Activated naive CD8-positive, alpha-beta T cell treated with anti-CD3 and anti-CD28 coated beads, Interleukin-2, amount 10 ng/mL, durations not matched to agents 7 days and 5 days (primary cell): ENCODE results near the gene TFEB. TPM values are rescaled to one million over a fixed set of nuclear protein-coding genes. Genes with fewer than 3 reads are reported as not detected.

Experiments
- ATAC-seq: fragments of 150-1000 bp; cut with Tn5 transposase; one replicate; pipeline ENCODE4 v1.10.0; 2021; ENCODE audit warnings: low read depth, moderate library complexity
- POLR2A ChIA-PET: fragments of 350-600 bp; sonication (Branson Sonifier 250); formaldehyde crosslinking; loops from one replicate; lab custom pipeline; 2021; ENCODE audit warnings: antibody characterized with exemption; lab: Charles Lee
- DNase-seq: peaks from one replicate; pipeline ENCODE4 v3.0.0; 2021
- H3K27ac Mint-ChIP-seq: one replicate; pipeline ENCODE4 v1.8.0; 2022; ENCODE audit warnings: mild to moderate bottlenecking, mixed read lengths
- H3K27me3 Mint-ChIP-seq: one replicate; pipeline ENCODE4 v1.8.0; 2022; ENCODE audit warnings: mild to moderate bottlenecking, moderate library complexity, mixed read lengths
- H3K36me3 Mint-ChIP-seq: one replicate; pipeline ENCODE4 v1.8.0; 2021; ENCODE audit warnings: mild to moderate bottlenecking, mixed read lengths
- H3K4me1 Mint-ChIP-seq: one replicate; pipeline ENCODE4 v1.8.0; 2021; ENCODE audit warnings: mixed read lengths
- H3K4me3 Mint-ChIP-seq: one replicate; pipeline ENCODE4 v1.8.0; 2022; ENCODE audit warnings: mild to moderate bottlenecking, moderate library complexity, mixed read lengths
- H3K9me3 Mint-ChIP-seq: one replicate; pipeline ENCODE4 v1.8.0; 2021; ENCODE audit warnings: mixed read lengths
- total RNA-seq, 2 experiments: library from RNA; stranded (reverse); gene quantifications; one replicate each; pipeline ENCODE4 v1.2.3, GENCODE V29; 2021

The TFEB gene
- total RNA-seq, 2 experiments from 2014 or later, result 17.6 TPM

DNA sequence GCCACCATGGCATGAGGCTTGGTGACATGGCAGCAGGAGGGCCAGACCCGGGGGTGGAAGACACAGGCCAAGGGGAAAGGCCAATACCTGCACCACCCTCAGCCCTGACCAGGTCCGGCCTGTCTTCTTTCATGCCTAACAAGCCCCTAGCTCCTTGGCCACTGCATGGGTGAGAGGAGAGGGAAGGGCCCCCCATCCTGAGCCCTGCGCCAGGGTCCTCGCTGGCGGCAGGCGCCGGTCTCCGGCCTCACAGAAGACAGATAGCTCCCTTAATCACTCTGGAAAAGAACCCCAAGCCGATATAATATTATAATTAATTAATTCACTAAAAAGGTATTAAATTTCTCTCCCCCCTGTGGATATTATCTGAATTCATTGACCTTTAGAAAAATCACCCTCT is 55.7 kb downstream of the TFEB start:
- no peaks in the 10 kb centered on the region for H3K36me3 Mint-ChIP-seq
- no peaks in the 10 kb centered on the region for H3K9me3 Mint-ChIP-seq
- POLR2A ChIA-PET, result no interaction called here
- H3K4me3 Mint-ChIP-seq, result no peak overlapping the region
- ATAC-seq, result no peak
- H3K4me1 Mint-ChIP-seq, result peaks cover 9% of the 10 kb centered on the region
- peaks cover 5% of the 10 kb centered on the region for H3K27me3 Mint-ChIP-seq
- no peak for DNase-seq
- H3K27ac Mint-ChIP-seq, result no peak overlapping the region

DNA sequence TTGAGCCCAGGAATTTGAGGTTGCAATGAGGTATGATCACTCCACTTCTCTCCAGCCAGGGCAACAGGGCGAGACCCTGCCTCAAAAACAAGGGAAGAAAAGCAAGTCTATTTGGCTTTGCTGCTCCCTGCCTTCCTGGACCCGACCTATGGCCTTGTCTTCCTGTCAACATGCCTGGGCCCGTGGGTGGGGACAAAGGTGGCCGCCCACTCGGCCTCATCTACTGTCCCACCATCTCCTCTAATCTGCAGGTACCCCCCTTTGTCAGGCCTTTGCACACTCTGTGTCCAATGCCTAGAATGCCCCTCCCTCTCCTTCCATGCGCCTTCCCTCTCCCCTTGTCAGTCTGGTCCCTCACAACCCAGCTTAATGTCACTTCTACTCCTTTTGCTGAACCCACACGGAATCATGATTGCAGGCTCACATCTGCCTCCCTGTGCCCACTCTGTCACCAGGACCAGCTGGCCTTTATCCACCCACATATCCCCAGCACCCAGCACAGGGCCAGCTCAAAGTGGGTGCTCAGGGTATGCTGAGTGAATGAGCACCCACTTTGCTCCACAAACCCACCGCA is 56.8 kb downstream of the TFEB start:
- ATAC-seq, result no peak
- Mint-ChIP-seq H3K4me1 (peaks cover 7% of the 10 kb centered on the region), H3K27ac (no peak overlapping the region), H3K9me3 (no peaks in the 10 kb centered on the region), H3K4me3 (no peak overlapping the region), H3K27me3 (peaks cover 5% of the 10 kb centered on the region), H3K36me3 (no peaks in the 10 kb centered on the region)
- POLR2A ChIA-PET, result no interaction called here
- DNase-seq, result no peak

DNA sequence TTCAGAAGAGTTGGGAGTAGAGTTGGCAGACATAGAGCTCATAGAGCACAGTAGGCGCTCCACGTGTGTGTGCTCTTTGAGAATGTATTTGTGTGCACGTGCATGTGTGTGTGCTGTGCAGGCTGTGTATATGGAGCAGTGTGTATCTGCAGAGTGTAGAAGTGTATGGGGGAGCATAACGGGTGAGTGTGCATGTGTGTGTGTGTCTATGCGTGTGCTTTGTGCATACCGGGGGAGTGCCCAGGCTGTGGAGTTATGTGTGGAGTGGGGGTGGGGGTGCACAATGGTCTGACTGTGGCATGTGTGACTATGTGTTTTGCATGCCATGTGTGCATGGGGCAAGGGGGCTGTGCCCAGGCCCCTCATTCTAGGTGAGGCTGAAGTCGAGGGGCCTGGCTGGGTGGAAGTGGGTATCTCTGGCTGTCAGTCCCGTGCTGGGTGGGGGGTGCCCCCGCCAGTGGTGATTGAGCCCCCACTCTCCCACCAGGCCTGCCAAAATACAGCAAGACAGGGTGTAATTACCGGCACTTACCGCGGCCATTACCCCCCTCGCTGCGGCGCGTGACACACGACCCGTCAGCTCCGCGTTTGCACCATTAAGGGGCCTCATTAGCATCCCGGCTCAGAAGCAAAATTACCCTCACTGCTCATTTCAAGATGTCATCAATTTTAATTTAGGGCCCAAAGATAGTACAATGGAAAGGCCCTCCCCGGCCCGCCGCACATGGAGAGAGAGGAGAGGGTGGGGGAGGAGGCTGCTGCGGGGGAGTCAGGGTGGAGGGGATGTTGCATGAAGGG is 58.1 kb downstream of the TFEB start:
- Mint-ChIP-seq H3K4me1 (peaks cover 5% of the 10 kb centered on the region), H3K27me3 (peaks cover 5% of the 10 kb centered on the region), H3K4me3 (no peak overlapping the region), H3K36me3 (no peaks in the 10 kb centered on the region), H3K27ac (no peak overlapping the region), H3K9me3 (no peaks in the 10 kb centered on the region)
- ATAC-seq, result no peak
- POLR2A ChIA-PET, result interaction anchor here (0.6 kb wide), 1 partner anchor 273 kb away, joined by 5 read pairs; no protein-coding TSS in a partner anchor
- DNase-seq, result no peak

DNA sequence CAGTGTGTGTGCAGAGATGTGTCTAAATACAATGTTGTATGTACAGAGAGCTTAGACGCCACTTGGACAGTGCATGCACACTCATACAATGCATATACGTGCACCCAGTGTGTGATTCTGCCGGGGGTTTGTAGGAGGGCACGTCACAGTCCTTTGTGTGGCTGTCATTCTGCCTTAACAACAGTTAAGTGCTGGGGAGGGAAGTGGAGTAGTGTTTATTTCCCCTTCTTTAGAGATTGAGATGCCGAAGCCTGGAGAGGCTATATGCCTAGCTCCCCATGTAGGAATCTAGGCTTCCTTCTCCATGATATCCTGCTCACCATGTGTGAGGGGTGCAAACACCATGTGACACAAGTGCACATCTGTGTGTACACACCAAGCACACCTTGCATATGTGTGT is 59.0 kb downstream of the TFEB start:
- POLR2A ChIA-PET, result interaction anchor here (0.6 kb wide), 1 partner anchor 274 kb away, joined by 5 read pairs; no protein-coding TSS in a partner anchor
- Mint-ChIP-seq H3K27ac (no peak overlapping the region), H3K4me3 (no peak overlapping the region), H3K27me3 (peaks cover 5% of the 10 kb centered on the region), H3K36me3 (no peaks in the 10 kb centered on the region), H3K4me1 (peaks cover 1% of the 10 kb centered on the region), H3K9me3 (no peaks in the 10 kb centered on the region)
- no peak for ATAC-seq
- no peak for DNase-seq

DNA sequence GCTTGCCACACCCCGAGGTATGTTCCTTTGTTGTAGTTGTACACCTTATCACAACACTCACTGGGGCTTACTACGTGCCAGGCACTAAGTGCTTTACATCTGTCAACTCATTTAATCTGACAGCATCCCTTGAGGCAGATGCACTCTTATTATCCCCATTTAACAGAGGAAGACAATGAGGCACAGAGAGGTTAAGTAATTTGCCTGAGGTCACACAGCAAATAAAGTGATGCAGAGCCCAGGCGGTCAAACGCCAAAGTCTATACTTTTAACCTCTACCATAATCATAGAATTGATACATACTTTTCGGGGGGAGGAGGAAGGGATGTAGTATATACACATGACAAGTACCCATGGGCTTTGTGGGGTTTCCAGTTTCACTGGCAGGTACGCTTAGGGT is 59.4 kb downstream of the TFEB start:
- H3K9me3 Mint-ChIP-seq, result no peaks in the 10 kb centered on the region
- DNase-seq, result no peak

DNA sequence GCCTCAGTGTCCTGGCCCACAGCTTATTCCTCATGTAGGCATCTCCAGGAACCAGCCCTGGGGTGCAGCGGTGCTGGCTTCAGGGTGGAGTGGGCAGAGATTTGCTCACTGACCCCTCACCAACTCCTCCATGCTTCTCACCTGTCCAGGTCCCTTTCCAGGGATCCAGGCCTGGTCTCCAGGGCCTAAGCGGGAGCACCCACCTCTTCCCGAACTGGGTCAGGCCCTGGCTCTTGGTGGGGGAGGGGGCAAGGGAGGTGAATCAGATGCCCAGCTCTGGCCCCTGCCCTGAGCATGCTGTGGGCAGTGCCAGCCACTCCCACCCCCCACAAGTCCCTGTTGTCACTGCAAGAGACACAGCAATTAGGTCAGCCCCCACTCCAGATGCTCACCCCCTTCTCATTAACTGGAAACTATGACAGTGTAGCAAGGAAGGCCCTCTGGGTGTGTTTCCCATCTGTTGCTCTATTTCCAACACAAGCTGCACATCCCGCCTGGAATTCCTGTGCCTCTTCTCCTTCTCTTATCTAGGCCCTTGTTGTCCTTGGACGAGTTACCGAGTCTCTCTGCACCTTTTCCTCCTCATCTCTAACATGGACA is 60.1 kb downstream of the TFEB start:
- no peak overlapping the region for H3K4me3 Mint-ChIP-seq
- ATAC-seq (no peak), DNase-seq (no peak)
- POLR2A ChIA-PET, result no interaction called here
- H3K27ac Mint-ChIP-seq, result no peak overlapping the region
- peaks cover 7% of the 10 kb centered on the region for H3K27me3 Mint-ChIP-seq
- no peaks in the 10 kb centered on the region for H3K9me3 Mint-ChIP-seq
- no peaks in the 10 kb centered on the region for H3K36me3 Mint-ChIP-seq
- peaks cover 1% of the 10 kb centered on the region for H3K4me1 Mint-ChIP-seq

More for the DNA sequence above, 59.4 kb downstream of the TFEB start:
- no peak for ATAC-seq
- peaks cover 1% of the 10 kb centered on the region for H3K4me1 Mint-ChIP-seq
- no peak overlapping the region for H3K27ac Mint-ChIP-seq
- POLR2A ChIA-PET, result no interaction called here
- H3K4me3 Mint-ChIP-seq, result no peak overlapping the region
- no peaks in the 10 kb centered on the region for H3K36me3 Mint-ChIP-seq
- H3K27me3 Mint-ChIP-seq, result peaks cover 7% of the 10 kb centered on the region

DNA sequence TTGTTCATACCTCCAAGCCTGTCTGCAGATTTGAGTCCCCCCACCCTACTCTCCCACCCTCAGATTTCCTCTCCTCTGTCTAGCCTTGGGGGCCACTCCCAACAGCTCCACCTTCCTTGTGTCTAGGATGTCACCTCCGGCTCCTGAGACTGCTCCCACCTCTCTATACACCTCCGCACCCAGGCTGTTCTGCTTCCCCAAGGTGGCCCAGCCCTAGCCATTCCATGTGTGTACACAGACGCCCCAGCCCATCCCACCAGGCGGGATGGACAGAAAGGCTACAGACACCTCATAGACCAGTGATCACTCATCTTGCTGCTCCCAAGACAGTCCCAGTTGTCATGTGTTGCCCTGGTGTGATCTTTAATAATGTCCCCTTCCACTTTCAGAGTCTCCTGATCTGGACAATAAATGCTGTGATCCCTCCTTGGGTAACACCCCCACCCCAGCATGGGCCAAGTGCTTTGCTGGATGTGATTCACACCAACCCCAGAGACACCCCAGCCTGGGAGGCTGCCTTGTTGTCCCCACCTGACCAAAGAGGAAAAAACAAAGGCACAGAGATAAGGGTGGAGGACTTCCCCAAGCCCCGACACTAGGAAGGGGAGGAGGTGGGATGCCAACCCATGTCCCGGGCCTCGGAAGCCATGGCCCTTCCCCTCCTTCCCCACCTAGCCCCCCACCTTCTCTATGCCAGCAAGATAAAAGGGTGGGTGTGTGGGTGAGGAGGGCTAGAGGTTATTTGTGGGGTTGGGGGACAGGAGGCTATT is 61.0 kb downstream of the TFEB start:
- Mint-ChIP-seq H3K4me3 (no peak overlapping the region), H3K36me3 (no peaks in the 10 kb centered on the region), H3K9me3 (no peaks in the 10 kb centered on the region), H3K27ac (no peak overlapping the region), H3K27me3 (peaks cover 11% of the 10 kb centered on the region), H3K4me1 (no peaks in the 10 kb centered on the region)
- POLR2A ChIA-PET, result no interaction called here
- no peak for ATAC-seq
- DNase-seq, result no peak

DNA sequence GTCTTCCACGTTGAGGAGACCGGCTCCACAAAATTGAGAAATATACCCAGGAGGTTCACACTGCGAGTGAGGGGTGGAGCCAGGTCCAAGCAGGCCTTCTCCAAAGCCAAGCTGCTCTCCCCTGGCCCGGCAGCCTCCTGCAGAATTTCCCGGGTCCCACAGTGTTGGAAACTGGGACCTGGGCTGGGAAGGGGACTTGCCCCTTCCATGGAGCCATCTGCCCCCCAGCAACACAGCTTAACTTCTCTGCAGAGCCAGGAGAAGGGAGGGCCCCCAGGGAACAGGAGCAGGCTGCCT is 61.8 kb downstream of the TFEB start:
- Mint-ChIP-seq H3K4me3 (no peak overlapping the region), H3K9me3 (no peaks in the 10 kb centered on the region), H3K4me1 (no peaks in the 10 kb centered on the region), H3K36me3 (no peaks in the 10 kb centered on the region), H3K27ac (no peak overlapping the region), H3K27me3 (peaks cover 17% of the 10 kb centered on the region)
- POLR2A ChIA-PET, result no interaction called here
- ATAC-seq, result no peak
- DNase-seq, result no peak

DNA sequence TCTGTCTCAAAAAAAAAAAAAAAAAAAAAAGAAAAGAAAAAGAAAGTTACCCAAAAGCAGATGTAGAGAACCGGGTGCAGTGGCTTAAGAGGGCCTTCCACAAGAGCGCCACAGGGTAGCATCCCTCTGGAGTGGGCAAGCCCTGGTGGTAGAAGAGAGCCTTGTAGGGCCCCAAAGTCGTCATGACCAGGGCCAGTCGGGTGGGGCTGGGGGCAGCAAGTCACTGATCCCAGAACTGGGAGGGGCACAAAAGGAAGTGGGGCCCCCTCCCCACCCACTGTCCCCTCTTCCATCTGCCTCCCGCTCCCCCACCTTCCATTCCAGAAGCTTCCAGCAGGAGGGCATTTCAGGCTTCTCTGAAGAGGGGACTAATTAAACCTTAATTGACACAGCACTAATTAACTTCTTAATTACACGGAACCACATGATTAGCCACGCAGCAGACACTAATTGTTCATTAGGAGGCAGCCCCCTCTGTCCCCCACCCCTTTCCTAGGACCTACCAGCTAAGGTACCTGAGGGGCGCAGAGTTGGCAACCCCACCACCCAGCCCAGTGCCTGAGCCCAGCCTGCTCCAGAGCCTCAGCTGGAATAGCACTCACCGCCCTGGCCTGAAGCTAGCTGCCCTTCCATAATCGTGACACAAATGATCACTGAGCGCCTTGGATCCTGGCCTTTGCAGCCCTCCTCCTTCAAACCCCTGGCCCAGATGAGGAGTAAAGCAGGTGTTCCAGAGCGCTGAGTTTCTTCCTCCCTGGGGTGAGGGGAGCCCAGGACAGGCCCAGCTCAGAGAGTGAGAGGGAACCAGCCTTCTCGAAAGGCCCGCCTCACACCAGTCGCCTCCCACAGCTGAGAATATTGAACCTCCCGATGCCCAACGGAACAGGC is 62.3 kb downstream of the TFEB start:
- no peaks in the 10 kb centered on the region for H3K4me1 Mint-ChIP-seq
- peaks cover 19% of the 10 kb centered on the region for H3K27me3 Mint-ChIP-seq
- H3K4me3 Mint-ChIP-seq, result no peak overlapping the region
- no peaks in the 10 kb centered on the region for H3K36me3 Mint-ChIP-seq
- POLR2A ChIA-PET, result no interaction called here
- H3K27ac Mint-ChIP-seq, result no peak overlapping the region
- no peaks in the 10 kb centered on the region for H3K9me3 Mint-ChIP-seq
- ATAC-seq (no peak), DNase-seq (no peak)

DNA sequence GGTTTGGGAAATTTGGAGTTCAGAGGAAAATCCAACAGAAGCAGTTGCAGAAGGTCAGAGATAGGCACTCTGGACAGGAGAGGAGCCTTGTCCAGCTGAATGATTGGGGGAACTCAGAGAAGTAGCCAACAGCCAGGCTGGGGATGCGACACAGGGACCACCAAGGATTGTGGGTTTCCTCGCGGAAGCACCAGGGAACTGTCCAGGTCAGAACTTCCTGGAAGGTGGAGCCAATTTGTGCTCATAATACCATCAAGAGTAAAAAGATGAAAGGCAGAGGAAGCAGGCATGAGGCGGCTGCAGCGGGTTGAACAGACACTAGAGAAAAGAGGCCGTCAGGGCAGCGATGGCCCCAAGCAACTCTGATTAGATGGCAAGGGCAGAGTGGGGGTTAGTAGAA is 63.4 kb downstream of the TFEB start:
- peaks cover 22% of the 10 kb centered on the region for H3K27me3 Mint-ChIP-seq
- H3K36me3 Mint-ChIP-seq, result no peaks in the 10 kb centered on the region
- no peaks in the 10 kb centered on the region for H3K9me3 Mint-ChIP-seq
- ATAC-seq, result no peak
- no peaks in the 10 kb centered on the region for H3K4me1 Mint-ChIP-seq
- H3K4me3 Mint-ChIP-seq, result no peak overlapping the region
- no peak for DNase-seq
- POLR2A ChIA-PET, result no interaction called here
- H3K27ac Mint-ChIP-seq, result no peak overlapping the region

DNA sequence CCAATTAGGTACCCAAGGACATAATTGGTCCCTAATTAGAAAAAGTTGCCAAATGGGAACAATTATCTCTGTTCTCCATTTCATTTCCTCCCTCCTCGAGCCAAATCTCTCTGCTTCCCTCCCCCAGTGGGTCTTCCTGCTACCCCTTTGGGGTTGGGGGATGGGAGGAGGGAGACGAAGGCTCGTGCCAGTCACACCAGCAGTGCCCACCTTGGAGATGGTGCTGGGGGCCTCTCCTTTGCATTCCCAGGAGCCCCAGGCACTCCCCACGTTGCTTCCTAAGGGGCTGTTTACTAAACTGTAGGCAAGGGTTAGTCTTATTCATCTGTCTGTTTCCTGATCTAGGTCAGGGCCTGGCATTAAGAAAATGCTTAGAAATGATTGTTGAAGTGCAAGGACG is 64.0 kb downstream of the TFEB start:
- Mint-ChIP-seq H3K4me1 (no peaks in the 10 kb centered on the region), H3K36me3 (no peaks in the 10 kb centered on the region), H3K27me3 (peaks cover 21% of the 10 kb centered on the region), H3K27ac (no peak overlapping the region), H3K9me3 (no peaks in the 10 kb centered on the region), H3K4me3 (no peak overlapping the region)
- DNase-seq, result no peak
- POLR2A ChIA-PET, result no interaction called here
- ATAC-seq, result no peak

DNA sequence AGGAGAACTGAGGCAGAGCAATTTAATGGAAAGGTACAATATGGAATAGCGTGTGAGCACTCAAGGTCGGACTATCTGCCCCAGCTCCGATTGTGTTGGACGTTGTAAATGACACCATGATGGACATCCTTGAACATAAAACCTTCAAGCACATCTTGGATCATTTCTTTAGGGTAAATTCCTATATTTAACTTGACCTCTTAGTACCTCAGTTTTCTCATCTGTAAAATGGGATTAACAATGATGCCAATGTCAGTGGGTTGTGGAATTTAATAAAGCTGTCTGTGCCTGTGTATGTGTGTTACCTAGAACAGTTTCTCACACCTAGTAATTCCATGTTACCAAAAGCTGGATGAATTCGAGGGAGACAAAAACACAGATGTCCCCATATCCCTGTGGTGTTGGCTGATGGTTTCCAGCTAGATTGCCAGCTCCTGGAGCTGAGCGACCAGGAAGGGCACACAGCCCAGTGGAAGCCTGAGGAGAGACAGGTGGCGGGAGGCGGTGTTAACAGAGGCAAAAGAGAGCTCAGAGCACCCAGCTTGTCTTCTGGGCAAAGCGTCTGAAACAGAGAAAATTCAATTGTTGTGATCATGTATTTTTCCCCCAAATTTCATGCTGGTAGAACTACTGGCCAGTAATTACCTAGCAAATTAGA is 64.6 kb downstream of the TFEB start:
- POLR2A ChIA-PET, result no interaction called here
- DNase-seq, result no peak
- no peaks in the 10 kb centered on the region for H3K36me3 Mint-ChIP-seq
- H3K9me3 Mint-ChIP-seq, result no peaks in the 10 kb centered on the region
- no peaks in the 10 kb centered on the region for H3K4me1 Mint-ChIP-seq
- H3K4me3 Mint-ChIP-seq, result no peak overlapping the region
- peaks cover 25% of the 10 kb centered on the region for H3K27me3 Mint-ChIP-seq
- ATAC-seq, result no peak
- H3K27ac Mint-ChIP-seq, result no peak overlapping the region
